ENCODE measurements around the gene DCC.
"Not testable (repeated sequence)": the region's sequence is repeated elsewhere in the genome, so short reads cannot be mapped to it uniquely, and the experiment has no call there.

Gene DCC

DNA sequence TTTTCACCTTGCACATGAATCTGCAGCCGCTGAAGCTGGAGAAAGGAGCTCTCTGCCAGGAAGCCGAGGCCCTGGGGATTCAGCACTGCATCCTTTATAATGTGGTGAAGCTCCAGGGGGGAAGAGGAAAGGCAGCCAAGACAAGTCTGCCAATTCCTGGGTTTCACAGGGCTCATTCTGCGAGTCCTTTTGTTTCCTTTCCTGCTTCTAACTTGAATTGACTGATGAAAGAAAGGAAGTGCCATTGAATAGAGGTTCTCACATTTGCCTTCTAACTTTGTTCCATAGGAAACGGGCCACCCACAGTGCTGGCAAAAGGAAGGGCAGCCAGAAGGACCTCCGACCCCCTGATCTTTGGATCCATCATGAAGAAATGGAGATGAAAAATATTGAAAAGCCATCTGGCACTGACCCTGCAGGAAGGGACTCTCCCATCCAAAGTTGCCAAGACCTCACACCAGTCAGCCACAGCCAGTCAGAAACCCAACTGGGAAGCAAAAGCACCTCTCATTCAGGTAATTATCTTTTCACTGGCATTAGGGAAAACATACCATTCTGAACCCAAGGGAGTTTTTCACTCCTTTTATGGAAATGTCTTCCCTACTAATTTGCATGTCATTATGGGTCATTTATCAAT is 1119.1 kb downstream of the DCC start:
- Mint-ChIP-seq H3K27ac (no peak overlapping the region), H3K36me3 (no peaks in the 10 kb centered on the region), H3K4me1 (no peaks in the 10 kb centered on the region), H3K4me3 (no peak overlapping the region), H3K27me3 (no peaks in the 10 kb centered on the region), H3K9me3 (no peaks in the 10 kb centered on the region)
- DNase-seq, result no peak
- no peak for ATAC-seq (replicated peaks)

DNA sequence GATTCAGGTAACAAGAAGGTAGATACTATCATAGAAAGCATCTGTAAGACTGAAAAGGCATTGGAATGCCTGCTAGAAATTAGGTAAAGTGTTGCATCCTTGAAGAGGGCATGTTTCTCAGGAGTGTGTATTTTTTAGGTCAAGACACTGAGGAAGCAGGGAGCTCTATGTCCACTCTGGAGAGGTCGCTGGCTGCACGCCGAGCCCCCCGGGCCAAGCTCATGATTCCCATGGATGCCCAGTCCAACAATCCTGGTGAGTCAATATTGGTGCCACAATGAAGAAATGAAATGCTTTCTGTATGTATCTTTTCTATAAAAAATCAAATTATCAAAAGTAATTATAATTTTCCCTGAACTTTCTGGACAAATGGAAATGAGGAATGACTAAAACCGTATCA is 1127.8 kb downstream of the DCC start:
- DNase-seq (no peak), ATAC-seq (replicated peaks) (no peak)
- Mint-ChIP-seq H3K4me3 (no peak overlapping the region), H3K36me3 (no peaks in the 10 kb centered on the region), H3K27me3 (no peaks in the 10 kb centered on the region), H3K4me1 (no peaks in the 10 kb centered on the region), H3K9me3 (peaks cover 0 to 2% of the 10 kb centered on the region in 2 donors), H3K27ac (no peak overlapping the region)

DNA sequence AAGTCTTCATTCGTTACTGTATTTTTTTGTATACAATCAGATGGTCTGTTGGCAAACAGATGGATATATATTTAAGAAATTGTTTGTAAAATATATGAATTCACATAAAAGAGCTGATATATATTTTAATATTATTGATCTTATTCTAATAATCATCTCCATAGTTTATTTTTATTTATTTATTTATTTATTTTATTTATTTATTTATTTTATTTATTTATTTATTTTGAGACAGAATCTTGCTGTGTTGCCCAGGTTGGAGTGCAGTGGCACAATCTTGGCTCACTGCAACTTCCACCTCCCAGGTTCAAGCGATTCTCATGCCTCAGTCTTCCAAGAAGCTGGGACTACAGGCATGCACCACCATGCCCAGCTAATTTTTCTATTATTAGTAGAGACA is 1128.2 kb downstream of the DCC start:
- not testable (repeated sequence) for H3K36me3 Mint-ChIP-seq; H3K4me3 Mint-ChIP-seq; H3K9me3 Mint-ChIP-seq; H3K27me3 Mint-ChIP-seq; DNase-seq; H3K27ac Mint-ChIP-seq; H3K4me1 Mint-ChIP-seq; ATAC-seq (replicated peaks)

DNA sequence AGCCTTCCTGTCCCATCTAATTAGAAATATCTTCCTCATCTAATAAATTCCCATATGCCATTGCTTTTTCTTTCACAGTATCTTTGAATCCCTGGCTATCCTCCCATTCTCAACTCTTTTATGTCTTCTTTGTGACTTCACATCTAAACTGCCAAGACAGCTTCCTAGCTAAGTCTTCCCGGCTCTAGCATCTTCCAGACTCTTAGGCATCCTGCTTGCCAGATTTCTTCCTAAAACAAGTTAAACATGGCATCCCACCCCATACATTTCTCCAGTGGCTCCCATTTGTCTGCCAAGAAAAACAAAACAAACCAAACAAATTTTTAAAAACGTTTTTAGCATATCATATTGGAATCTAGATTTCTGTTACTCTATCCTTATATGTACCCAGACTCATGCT is 1132.5 kb downstream of the DCC start:
- Mint-ChIP-seq H3K4me3 (no peak overlapping the region), H3K4me1 (no peaks in the 10 kb centered on the region), H3K27ac (no peak overlapping the region), H3K27me3 (no peaks in the 10 kb centered on the region), H3K9me3 (peaks cover 7 to 10% of the 10 kb centered on the region in 2 donors), H3K36me3 (no peaks in the 10 kb centered on the region)
- DNase-seq, result no peak
- no peak for ATAC-seq (replicated peaks)

DNA sequence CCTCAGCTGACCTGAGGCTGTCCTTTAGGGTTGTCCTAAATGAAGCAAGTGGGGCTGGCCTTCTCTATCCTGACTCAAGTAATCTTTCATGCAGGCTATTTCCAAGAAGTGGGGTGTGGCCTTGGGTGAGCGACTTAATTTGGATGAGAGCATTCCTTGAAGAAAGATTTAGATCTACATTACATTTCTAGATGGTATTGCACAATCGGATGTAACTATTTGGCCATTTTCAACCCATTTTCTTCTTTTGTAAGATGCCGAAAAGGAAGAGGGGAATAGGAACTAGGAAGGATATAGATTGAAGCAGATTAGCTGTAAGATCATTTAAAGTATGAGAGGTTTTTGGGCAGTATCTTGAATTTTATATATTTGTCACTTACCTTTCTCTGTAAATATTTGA is 1138.2 kb downstream of the DCC start:
- Mint-ChIP-seq H3K9me3 (peaks cover 5 to 10% of the 10 kb centered on the region in 2 donors), H3K27me3 (no peaks in the 10 kb centered on the region), H3K4me3 (no peak overlapping the region), H3K4me1 (no peaks in the 10 kb centered on the region), H3K27ac (no peak overlapping the region), H3K36me3 (no peaks in the 10 kb centered on the region)
- DNase-seq (no peak), ATAC-seq (replicated peaks) (no peak)

DNA sequence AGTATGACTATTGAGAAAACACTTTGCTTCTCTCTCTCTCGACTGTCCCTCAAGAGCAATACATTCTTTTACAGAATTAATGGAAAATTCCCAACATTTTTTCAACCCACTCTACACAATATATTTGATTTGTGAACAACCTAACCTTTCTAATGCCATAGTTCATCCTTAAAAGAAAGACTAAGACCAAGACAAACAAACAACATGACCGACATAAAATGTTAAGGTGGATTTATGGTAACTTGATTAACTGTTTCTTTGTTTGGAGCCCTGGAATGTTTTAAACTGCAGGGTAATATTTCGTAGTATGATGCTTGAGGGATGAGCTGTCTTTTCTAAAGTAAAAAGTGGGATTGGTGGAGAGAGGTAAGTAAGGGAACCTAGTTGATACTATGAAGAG is 1146.3 kb downstream of the DCC start:
- H3K9me3 Mint-ChIP-seq, result peaks cover 0 to 4% of the 10 kb centered on the region in 2 donors
- H3K27ac Mint-ChIP-seq, result no peak overlapping the region
- H3K4me3 Mint-ChIP-seq, result no peak overlapping the region
- H3K27me3 Mint-ChIP-seq, result no peaks in the 10 kb centered on the region
- no peak for DNase-seq
- no peak for ATAC-seq (replicated peaks)
- H3K4me1 Mint-ChIP-seq, result no peaks in the 10 kb centered on the region
- H3K36me3 Mint-ChIP-seq, result no peaks in the 10 kb centered on the region

DNA sequence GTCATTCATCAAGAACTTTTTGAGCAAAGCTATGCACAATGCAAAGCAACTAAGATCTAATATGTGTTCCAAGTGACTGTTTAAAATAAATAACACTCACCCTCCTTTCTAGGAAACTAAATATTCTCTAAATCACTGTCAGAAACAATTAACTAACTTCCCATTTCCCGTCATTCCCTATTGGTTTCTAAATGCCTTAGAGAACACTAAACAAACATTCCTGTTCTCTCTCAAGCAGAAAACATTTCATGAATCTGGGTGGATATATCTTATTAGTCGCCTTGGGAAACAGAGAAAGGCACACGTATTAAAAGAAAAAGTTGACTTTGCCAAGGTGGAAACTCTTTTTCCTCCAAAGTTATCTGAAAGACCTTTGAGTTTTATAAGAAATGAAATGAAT is 1149.3 kb downstream of the DCC start:
- DNase-seq (no peak), ATAC-seq (replicated peaks) (no peak)
- Mint-ChIP-seq H3K9me3 (peaks cover 3 to 8% of the 10 kb centered on the region in 2 donors), H3K27ac (no peak overlapping the region), H3K36me3 (no peaks in the 10 kb centered on the region), H3K27me3 (no peaks in the 10 kb centered on the region), H3K4me1 (no peaks in the 10 kb centered on the region), H3K4me3 (no peak overlapping the region)

DNA sequence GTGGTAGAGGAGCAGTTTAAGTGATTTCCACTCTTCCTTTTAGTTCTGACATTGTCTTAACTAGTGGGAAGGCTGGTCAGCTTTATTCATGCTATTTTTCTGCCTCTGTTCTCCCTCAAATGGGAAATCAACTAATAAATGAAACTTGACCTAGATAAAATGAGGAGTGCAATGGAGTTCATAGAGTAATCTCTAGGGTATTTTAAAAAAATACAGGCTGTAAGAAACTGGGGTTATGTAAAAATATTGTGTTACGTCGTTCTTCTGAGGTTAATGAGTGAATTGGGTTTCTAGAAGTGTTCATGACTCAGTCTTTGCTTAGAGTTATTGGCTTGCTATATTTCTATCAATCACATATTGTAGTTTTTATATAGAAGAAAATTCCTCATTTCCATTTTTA is 1150.0 kb downstream of the DCC start:
- no peak for ATAC-seq (replicated peaks)
- Mint-ChIP-seq H3K4me3 (no peak overlapping the region), H3K27ac (no peak overlapping the region), H3K4me1 (no peaks in the 10 kb centered on the region), H3K27me3 (no peaks in the 10 kb centered on the region), H3K36me3 (no peaks in the 10 kb centered on the region), H3K9me3 (peaks cover 3 to 8% of the 10 kb centered on the region in 2 donors)
- no peak for DNase-seq

DNA sequence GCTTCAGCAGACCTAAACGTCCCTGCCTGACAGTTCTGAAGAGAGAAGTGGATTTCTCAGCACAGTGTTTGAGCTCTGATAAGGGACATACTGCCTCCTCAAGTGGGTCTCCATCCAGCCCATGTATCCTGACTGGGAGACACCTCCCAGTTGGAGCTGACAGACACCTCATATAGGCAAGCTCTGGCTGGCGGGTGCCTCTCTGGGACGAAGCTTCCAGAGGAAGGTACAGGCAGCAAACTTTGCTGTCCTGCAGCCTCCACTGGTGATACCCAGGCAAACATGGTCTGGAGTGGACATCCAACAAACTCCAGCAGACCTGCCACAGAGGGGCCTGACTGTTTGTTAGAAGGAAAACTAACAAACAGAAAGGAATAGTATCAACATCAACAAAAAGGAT is 1156.0 kb downstream of the DCC start:
- Mint-ChIP-seq H3K9me3 (peaks cover 3 to 4% of the 10 kb centered on the region in 2 donors), H3K27me3 (no peaks in the 10 kb centered on the region), H3K4me3 (no peak overlapping the region), H3K4me1 (no peaks in the 10 kb centered on the region), H3K27ac (no peak overlapping the region), H3K36me3 (no peaks in the 10 kb centered on the region)
- ATAC-seq (replicated peaks), result no peak
- no peak for DNase-seq

DNA sequence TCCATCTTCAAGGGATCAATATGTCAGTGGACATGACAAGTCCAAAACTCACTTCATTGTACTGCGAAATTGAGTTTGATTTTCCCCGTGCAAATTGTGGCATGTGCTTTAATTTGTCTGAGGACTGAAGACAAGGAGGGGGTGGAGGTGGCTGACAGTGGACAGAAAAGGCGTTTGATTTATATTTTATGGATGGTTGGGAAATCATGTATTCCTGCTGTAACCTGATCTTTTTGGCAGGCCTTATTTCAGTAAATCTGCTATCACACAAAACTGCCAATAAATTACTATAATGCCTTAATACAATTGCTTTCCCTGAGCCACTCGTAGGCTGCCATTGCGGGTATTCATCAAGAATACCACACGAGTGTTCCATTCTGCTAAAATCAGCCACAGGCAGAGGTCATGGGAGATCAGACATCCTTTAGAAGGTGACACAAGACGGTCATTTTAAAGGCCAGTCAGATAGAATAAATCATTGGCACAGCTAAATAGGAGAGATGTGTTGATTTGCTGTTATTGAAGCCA is 1164.0 kb downstream of the DCC start:
- no peak for DNase-seq
- H3K27me3 Mint-ChIP-seq, result no peaks in the 10 kb centered on the region
- H3K27ac Mint-ChIP-seq, result no peak overlapping the region
- H3K9me3 Mint-ChIP-seq, result no peaks in the 10 kb centered on the region
- no peaks in the 10 kb centered on the region for H3K36me3 Mint-ChIP-seq
- no peak for ATAC-seq (replicated peaks)
- H3K4me3 Mint-ChIP-seq, result no peak overlapping the region
- no peaks in the 10 kb centered on the region for H3K4me1 Mint-ChIP-seq

DNA sequence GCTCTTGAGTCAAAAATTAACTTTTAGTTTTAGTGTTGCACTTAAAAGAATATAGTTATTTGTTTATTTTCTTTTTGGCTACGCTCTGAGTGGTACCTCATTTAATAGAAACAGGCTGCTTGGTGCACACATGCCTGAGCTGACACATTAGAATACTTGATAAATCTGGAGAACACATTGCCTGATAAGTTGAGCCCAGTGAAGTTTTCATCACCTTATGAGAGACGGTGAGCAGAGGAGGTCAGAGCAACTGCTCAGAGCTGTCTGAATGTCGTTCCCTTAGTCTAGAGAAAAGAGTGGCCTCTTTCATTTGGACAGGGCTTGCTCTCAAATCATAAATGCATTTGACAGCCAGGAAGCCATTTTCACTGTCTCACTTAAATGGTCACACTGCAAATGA is 1168.5 kb downstream of the DCC start:
- ATAC-seq (replicated peaks) (no peak), DNase-seq (no peak)
- Mint-ChIP-seq H3K27me3 (no peaks in the 10 kb centered on the region), H3K4me1 (no peaks in the 10 kb centered on the region), H3K36me3 (no peaks in the 10 kb centered on the region), H3K9me3 (peaks cover 0 to 4% of the 10 kb centered on the region in 2 donors), H3K4me3 (no peak overlapping the region), H3K27ac (no peak overlapping the region)

DNA sequence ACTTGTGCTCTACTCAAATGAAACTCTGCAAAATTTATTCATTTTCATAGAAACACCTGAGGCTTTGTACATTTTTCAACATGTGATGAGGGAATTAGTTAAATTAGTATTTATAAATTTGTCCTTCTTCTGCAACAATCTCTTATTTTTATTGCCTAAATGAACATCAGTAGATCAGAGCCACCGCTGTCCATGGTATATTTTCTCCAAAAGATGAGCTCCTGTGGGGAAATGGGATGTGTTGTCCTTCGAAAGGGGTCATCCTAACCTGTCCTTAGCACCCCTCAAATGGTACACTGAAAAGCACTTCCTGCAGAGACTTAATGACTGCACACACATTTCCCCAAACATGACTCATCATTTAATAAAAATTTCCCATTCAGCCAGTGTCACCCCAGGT is 1169.9 kb downstream of the DCC start:
- Mint-ChIP-seq H3K27me3 (no peaks in the 10 kb centered on the region), H3K9me3 (peaks cover 0 to 4% of the 10 kb centered on the region in 2 donors), H3K27ac (no peak overlapping the region), H3K4me3 (no peak overlapping the region), H3K4me1 (no peaks in the 10 kb centered on the region), H3K36me3 (no peaks in the 10 kb centered on the region)
- DNase-seq, result no peak
- no peak for ATAC-seq (replicated peaks)

DNA sequence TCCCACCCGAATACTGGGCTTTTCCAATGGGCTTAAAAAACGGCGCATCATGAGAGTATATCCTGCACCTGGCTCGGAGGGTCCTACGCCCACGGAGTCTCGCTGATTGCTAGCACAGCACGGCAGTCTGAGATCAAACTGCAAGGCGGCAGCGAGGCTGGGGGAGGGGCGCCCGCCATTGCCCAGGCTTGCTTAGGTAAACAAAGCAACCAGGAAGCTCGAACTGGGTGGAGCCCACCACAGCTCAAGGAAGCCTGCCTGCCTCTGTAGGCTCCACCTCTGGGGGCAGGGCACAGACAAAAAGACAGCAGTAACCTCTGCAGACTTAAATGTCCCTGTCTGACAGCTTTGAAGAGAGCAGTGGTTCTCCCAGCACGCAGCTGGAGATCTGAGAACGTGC is 1171.7 kb downstream of the DCC start:
- H3K9me3 Mint-ChIP-seq; H3K4me1 Mint-ChIP-seq; H3K27me3 Mint-ChIP-seq; DNase-seq; ATAC-seq (replicated peaks); H3K27ac Mint-ChIP-seq; H3K36me3 Mint-ChIP-seq; H3K4me3 Mint-ChIP-seq: not testable (repeated sequence)

DNA sequence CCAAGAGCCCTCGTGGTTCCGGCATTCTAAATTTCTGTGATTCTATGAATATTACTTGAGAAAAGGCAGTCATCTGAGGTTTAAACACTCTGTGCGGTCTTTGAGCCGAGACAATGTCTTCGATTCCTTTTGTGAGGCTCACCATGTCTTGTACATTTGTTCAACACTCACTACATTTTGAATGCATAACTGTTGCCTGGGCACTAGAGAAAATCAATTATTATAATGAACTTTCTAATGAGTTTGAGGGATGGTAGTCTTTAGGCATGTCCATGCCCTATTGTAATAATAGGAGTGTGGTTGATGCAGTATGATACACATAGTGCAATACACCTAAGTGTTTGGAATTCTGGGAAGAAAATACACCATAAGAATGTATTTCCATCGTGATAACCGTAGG is 1181.1 kb downstream of the DCC start:
- Mint-ChIP-seq H3K9me3 (peaks cover 5 to 8% of the 10 kb centered on the region in 2 donors), H3K4me3 (no peak overlapping the region), H3K27me3 (no peaks in the 10 kb centered on the region), H3K4me1 (no peaks in the 10 kb centered on the region), H3K36me3 (no peaks in the 10 kb centered on the region), H3K27ac (no peak overlapping the region)
- no peak for ATAC-seq (replicated peaks)
- no peak for DNase-seq

DNA sequence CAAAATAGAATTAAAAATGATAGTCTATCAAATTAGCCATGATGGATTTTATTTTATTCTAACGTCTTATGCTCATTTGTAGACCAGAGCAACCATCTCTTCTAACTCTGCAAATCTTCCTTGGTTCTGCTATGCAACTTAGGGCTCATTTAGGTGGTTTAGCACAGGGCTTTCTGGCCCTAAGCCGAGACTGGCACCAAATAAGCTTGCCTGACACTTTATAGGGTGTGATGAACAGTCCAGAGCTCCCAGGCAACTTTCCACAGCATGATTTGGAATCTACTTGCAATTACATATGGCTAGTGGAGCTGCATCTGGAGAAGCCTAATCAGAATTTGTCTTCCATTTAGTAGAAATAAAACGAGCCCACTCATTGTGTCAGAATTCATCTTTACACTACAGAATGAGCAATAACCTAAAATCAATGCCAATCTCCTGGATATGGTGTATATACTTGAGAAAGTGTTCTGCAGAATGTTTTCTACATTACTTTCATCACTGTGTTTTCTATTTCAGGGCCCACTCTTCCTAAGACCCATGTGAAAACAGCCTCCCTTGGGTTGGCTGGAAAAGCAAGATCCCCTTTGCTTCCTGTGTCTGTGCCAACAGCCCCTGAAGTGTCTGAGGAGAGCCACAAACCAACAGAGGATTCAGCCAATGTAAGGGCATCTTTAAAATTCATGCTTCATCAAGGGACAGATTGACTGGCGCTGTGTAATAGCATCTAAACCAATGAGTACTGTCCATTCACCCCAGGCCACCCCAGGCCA is 1186.3 kb downstream of the DCC start:
- ATAC-seq (replicated peaks) (no peak), DNase-seq (no peak)
- H3K27me3 Mint-ChIP-seq, result no peaks in the 10 kb centered on the region
- no peaks in the 10 kb centered on the region for H3K36me3 Mint-ChIP-seq
- H3K4me1 Mint-ChIP-seq, result no peaks in the 10 kb centered on the region
- H3K27ac Mint-ChIP-seq, result no peak overlapping the region
- H3K4me3 Mint-ChIP-seq, result no peak overlapping the region
- H3K9me3 Mint-ChIP-seq, result peaks cover 5 to 8% of the 10 kb centered on the region in 2 donors

Data from stimulated activated naive B cell treated with anti-CD40 and anti-IgM and Interleukin-4, amounts not matched to agents 10 μg/mL and 1 μg/mL and 100 μg/mL, for 72 hours (primary cell).